GM21515 (cell line): ENCODE measurements around the gene NHERF2.
A peak's percentile ranks its signal among the peaks of the same experiment; 100 is the strongest.

Experiments
- ATAC-seq: cut with Tn5 transposase; IDR thresholded peaks from one replicate; pipeline ENCODE4 v1.9.1; 2021; ENCODE audit not compliant: unreplicated experiment

NHERF2 gene

GRCh38 chr16:2038382-2039231, 11.9 kb downstream of the NHERF2 start:
- ATAC-seq: no peak

- ATAC-seq: no peak
Measured at GRCh38 chr16:2039274-2040031, 12.8 kb downstream of the NHERF2 start.

GRCh38 chr16:2040041-2040786, 13.5 kb downstream of the NHERF2 start:
- ATAC-seq: no peak

- no peak for ATAC-seq
Measured at GRCh38 chr16:2040787-2041522, 14.3 kb downstream of the NHERF2 start.

- no peak for ATAC-seq
Measured at GRCh38 chr16:2042171-2042985, 15.7 kb downstream of the NHERF2 start.

GRCh38 chr16:2042986-2043666, 16.4 kb downstream of the NHERF2 start:
- no peak for ATAC-seq

GRCh38 chr16:2043667-2044451, 17.2 kb downstream of the NHERF2 start:
- no peak for ATAC-seq

- ATAC-seq: no peak
Measured at GRCh38 chr16:2044541-2044940, 17.8 kb downstream of the NHERF2 start.

- no peak for ATAC-seq
Measured at GRCh38 chr16:2045965-2046892, 19.5 kb downstream of the NHERF2 start.

GRCh38 chr16:2046893-2047329, 20.2 kb downstream of the NHERF2 start:
- no peak for ATAC-seq

- peak; percentile 93 for ATAC-seq
Measured at GRCh38 chr16:2047330-2048115, 20.8 kb downstream of the NHERF2 start, which contains the start of the genes NTHL1 and TSC2. NTHL1 (minus strand) TSS chr16:2047834; CDS start chr16:2047823, 11 bp downstream. TSC2 (plus strand) TSS chr16:2047985; CDS start chr16:2048616, 631 bp downstream.

GRCh38 chr16:2048116-2048543, 21.4 kb downstream of the NHERF2 start:
- no peak for ATAC-seq

GRCh38 chr16:2053211-2053610, 26.5 kb downstream of the NHERF2 start:
- no peak for ATAC-seq

- no peak for ATAC-seq
Measured at GRCh38 chr16:2053897-2054296, 27.2 kb downstream of the NHERF2 start.

GRCh38 chr16:2054543-2055245, 28.0 kb downstream of the NHERF2 start:
- ATAC-seq: no peak

- no peak for ATAC-seq
Measured at GRCh38 chr16:2056077-2056476, 29.4 kb downstream of the NHERF2 start.
